GM12864 (cell line): Measurements from ENCODE around the gene FBXO17.
A peak's percentile ranks its signal among the peaks of the same experiment; 100 is the strongest.

Source experiments
- DNase-seq: peaks from one replicate; pipeline ENCODE4 v3.0.0-alpha.2; 2011; ENCODE audit warnings: low read depth
- H3K4me3 ChIP-seq: 2 replicates; pipeline ENCODE4 v1.5.1; 2011; ENCODE audit warnings: mild to moderate bottlenecking, low read depth, low read length, control low read depth
- CTCF ChIP-seq: IDR thresholded peaks from 2 replicates; pipeline ENCODE4 v1.5.1; 2011; ENCODE audit warnings: low read depth, mild to moderate bottlenecking, moderate library complexity, low read length, control low read depth, inconsistent platforms; ENCODE audit errors: missing control alignments

The FBXO17 gene

GRCh38 chr19:38904581-38905539 is 70.7 kb downstream of the FBXO17 start:
- TF ChIP-seq CTCF = no peak
- no peak for DNase-seq

GRCh38 chr19:38901683-38902082 is 73.9 kb downstream of the FBXO17 start:
- no peak overlapping the region for H3K4me3 ChIP-seq
- DNase-seq = no peak
- TF ChIP-seq CTCF = no peak

More at GRCh38 chr19:38904581-38905539, 70.7 kb downstream of the FBXO17 start:
- H3K4me3 ChIP-seq = no peak overlapping the region

- no peak for DNase-seq
- H3K4me3 ChIP-seq = peak overlapping the region; percentile 70
- no peak for TF ChIP-seq CTCF
Observed at GRCh38 chr19:38900743-38901190, 74.8 kb downstream of the FBXO17 start.

GRCh38 chr19:38900202-38900629 is 75.3 kb downstream of the FBXO17 start:
- TF ChIP-seq CTCF = no peak
- peak overlapping the region; percentile 70 for H3K4me3 ChIP-seq
- DNase-seq = no peak

GRCh38 chr19:38899447-38900201 is 75.9 kb downstream of the FBXO17 start, which contains the start of the genes NFKBIB and SIRT2:
Gene NFKBIB, plus strand, starts transcription at chr19:38899969. Its CDS starts 64 bp downstream, at chr19:38900033.
Gene SIRT2, minus strand, starts transcription at chr19:38899618. Its CDS starts 97 bp downstream, at chr19:38899521.
- peak within 1 kb of the TSS; percentile 70 for H3K4me3 ChIP-seq

More at GRCh38 chr19:38899447-38900201, 75.9 kb downstream of the FBXO17 start, which contains the start of the genes NFKBIB and SIRT2:
- TF ChIP-seq CTCF = no peak
- DNase-seq = peak; percentile 99
